D721Med (cell line): Measurements from ENCODE around the gene MDP1.

Source experiments
- DNase-seq: peaks from one replicate; pipeline ENCODE4 v3.0.0; 2011; ENCODE audit warnings: low spot score; ENCODE audit not compliant: insufficient read length
- FAIRE-seq: peaks from 2 replicates; lab custom pipeline; 2011; peaks lifted over from hg19 to GRCh38; lab: Jason Lieb, UNC
- CTCF ChIP-seq: IDR thresholded peaks from 2 replicates; pipeline ENCODE4 v1.5.1; 2012; ENCODE audit warnings: mild to moderate bottlenecking, control low read depth; ENCODE audit not compliant: insufficient read depth; ENCODE audit errors: missing control alignments

Gene MDP1

GRCh38 chr14:24186831-24187538 is 28.9 kb downstream of the MDP1 start:
- FAIRE-seq, result no peak
- no peak for TF ChIP-seq CTCF

DNA sequence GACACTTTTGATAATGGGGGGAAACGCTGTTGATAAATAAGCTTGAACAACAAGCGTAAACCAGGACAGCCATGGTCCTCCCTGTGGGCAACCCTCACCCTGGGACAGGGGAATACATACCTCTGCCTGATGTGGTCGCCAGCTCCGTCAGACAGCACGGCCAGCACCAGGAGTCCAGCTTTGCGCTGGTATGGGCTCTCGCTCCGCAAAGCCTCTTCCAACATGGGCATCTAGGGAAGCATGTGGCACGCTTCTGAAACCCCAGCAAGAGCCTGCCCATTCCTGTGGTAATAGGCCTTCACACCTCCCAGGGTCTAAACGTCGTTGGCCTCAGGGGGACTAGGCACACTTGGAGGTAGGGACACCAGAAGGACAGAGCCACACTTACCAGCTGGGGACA is 30.1 kb downstream of the MDP1 start:
- FAIRE-seq, result no peak
- TF ChIP-seq CTCF, result no peak
- DNase-seq, result no peak

More at GRCh38 chr14:24186831-24187538, 28.9 kb downstream of the MDP1 start:
- no peak for DNase-seq

DNA sequence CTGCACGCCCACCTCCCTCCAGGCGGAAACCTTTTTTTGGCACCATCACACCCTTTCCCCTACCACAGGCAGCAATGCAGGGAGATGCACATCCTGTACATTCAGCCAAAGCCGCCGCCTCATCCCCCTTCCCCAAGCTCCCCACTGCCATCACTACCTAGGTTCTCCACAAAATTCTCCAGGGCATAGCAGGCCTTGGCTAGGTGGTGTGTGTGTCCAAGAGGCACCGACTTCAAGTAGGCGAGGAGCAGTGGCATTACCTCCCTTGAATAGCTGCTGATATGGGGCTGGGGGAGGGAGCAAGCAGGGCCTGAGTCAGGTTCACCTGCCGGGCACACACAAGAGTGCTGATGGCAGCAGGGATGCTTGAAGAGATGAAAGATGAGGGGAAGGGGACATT is 30.8 kb downstream of the MDP1 start:
- TF ChIP-seq CTCF, result no peak
- FAIRE-seq (no peak), DNase-seq (no peak)

- TF ChIP-seq CTCF, result no peak
- DNase-seq (no peak), FAIRE-seq (no peak)
These were observed 31.5 kb downstream of the MDP1 start for GRCh38 chr14:24184104-24184970.

DNA sequence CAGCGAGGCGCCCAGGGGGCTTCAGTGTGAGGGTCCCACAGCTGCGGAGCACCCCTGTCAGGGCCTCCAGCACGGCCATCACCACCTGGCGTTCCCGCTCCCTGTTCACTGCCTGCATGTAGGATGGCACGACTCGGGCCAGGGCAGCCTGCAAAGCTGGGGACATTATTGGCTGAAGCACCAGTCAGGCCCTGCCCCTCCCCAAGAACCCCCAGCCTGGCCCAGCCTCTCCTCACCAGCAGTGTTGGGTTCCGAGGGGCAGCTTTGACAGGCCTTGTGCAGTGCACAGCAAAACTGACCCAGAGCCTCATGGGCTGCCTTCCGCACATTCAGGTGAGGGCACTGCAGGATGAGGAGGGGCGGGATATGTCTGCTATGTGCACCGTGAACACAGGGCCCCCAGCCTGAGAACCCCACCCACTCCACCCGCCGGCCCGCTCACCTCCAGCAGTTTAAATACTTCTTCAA is 32.8 kb downstream of the MDP1 start:
- no peak for TF ChIP-seq CTCF
- DNase-seq (no peak), FAIRE-seq (no peak)

DNA sequence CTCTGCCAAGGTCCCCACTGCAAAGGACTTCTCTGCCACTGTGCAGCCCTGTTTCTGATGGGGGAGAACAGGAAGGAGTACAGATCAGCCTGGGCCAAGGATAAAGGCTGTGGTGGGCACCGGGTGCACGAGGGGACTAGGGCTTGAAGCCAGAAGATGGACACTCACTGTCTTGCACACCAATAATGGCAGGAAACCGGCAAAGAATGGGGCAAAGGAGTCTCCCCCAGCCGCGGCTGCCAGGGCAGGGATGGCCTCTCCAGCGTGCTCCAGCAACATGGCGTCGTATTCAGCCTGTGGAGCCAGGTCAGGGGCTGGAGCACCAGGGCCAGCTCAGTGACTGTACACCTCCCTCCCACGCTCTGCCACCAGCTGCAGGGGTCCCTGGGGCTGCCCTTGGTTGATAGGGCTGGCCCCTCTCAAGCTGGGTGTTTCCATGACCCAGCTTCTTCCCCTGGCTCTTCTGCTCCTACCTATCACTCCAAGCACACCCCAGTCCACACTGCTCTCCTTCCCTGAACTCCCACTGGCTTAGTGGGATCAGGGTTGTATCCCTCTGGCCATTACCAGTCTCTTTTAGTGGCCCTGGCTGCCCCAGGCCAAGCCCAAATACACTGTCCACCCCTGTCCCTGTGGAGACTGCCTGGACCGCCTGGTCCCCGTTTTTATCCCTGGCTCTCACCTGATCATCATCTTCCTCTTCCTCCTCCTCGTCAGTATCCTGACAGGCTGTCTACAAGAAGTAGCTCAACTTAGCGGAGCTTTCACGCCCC is 33.6 kb downstream of the MDP1 start:
- DNase-seq, result no peak
- no peak for TF ChIP-seq CTCF
- FAIRE-seq, result no peak
